GM18909 (cell line): ENCODE results near the gene ICAM2.
A peak's percentile ranks its signal among the peaks of the same experiment; 100 is the strongest.

Experiments
- ATAC-seq: cut with Tn5 transposase; IDR thresholded peaks from one replicate; pipeline ENCODE4 v1.9.1; 2021; ENCODE audit warnings: mild to moderate bottlenecking; ENCODE audit not compliant: unreplicated experiment, poor library complexity

ICAM2 gene

GRCh38 chr17:63978272-63979200 is 41.9 kb downstream of the ICAM2 start:
- ATAC-seq: no peak

GRCh38 chr17:63976702-63977101 is 43.7 kb downstream of the ICAM2 start:
- no peak for ATAC-seq

- ATAC-seq: no peak
Observed at GRCh38 chr17:63975541-63976092, 44.8 kb downstream of the ICAM2 start.

GRCh38 chr17:63974594-63975192 is 45.7 kb downstream of the ICAM2 start:
- ATAC-seq: no peak

- no peak for ATAC-seq
Observed at GRCh38 chr17:63973930-63974593, 46.4 kb downstream of the ICAM2 start.

- ATAC-seq: no peak
Observed at GRCh38 chr17:63973247-63973646, 47.2 kb downstream of the ICAM2 start.

- no peak for ATAC-seq
Observed at GRCh38 chr17:63972796-63973195, 47.6 kb downstream of the ICAM2 start, which contains the start of gene SCN4A. Gene SCN4A (minus strand): TSS chr17:63972918. CDS start chr17:63972841, 77 bp downstream.

- no peak for ATAC-seq
Observed at GRCh38 chr17:63969278-63969677, 51.2 kb downstream of the ICAM2 start.

- no peak for ATAC-seq
Observed at GRCh38 chr17:63967953-63968352, 52.5 kb downstream of the ICAM2 start.

GRCh38 chr17:63966646-63967264 is 53.7 kb downstream of the ICAM2 start:
- ATAC-seq: peak; percentile 74

GRCh38 chr17:63963123-63963522 is 57.3 kb downstream of the ICAM2 start:
- ATAC-seq: no peak

GRCh38 chr17:63962298-63962744 is 58.1 kb downstream of the ICAM2 start:
- ATAC-seq: no peak

GRCh38 chr17:63961355-63962212 is 58.8 kb downstream of the ICAM2 start:
- ATAC-seq: no peak

- ATAC-seq: no peak
Observed at GRCh38 chr17:63960430-63960829, 60.0 kb downstream of the ICAM2 start.

GRCh38 chr17:63960006-63960405 is 60.4 kb downstream of the ICAM2 start:
- ATAC-seq: no peak

GRCh38 chr17:63956296-63956920 is 64.0 kb downstream of the ICAM2 start:
- ATAC-seq: no peak

GRCh38 chr17:63955791-63956190 is 64.6 kb downstream of the ICAM2 start:
- ATAC-seq: no peak

GRCh38 chr17:63955232-63955631 is 65.2 kb downstream of the ICAM2 start:
- no peak for ATAC-seq
